Common myeloid progenitor, CD34-positive (primary cell): ENCODE measurements around the gene VGF.
"Not testable (repeated sequence)": the region's sequence is repeated elsewhere in the genome, so short reads cannot be mapped to it uniquely, and the experiment has no call there.

Experiments
- CTCF ChIA-PET: fragments of 350-600 bp; sonication (Branson Sonifier 250); formaldehyde crosslinking; loops from one replicate; lab custom pipeline; 2021; ENCODE audit warnings: antibody characterized with exemption; lab: Charles Lee
- POLR2A ChIA-PET: fragments of 350-600 bp; sonication (Branson Sonifier 250); formaldehyde crosslinking; loops from one replicate; lab custom pipeline; 2021; ENCODE audit warnings: antibody characterized with exemption; lab: Charles Lee
- DNase-seq, 3 donors: peaks; one replicate each; pipeline versions ENCODE4 v3.0.0 to v3.0.0-alpha.2; 2013
- H3K27ac ChIP-seq, 2 experiments: 1 replicate in 1 of 2; 2 replicates in 1 of 2; pipeline ENCODE4 v1.7.0; 2013; ENCODE audit warnings: inconsistent platforms in 2 of 2, low read length in 2 of 2, mild to moderate bottlenecking in 2 of 2, low read depth in 1 of 2, moderate library complexity in 1 of 2; ENCODE audit not compliant: severe bottlenecking in 2 of 2, insufficient read depth in 1 of 2, poor library complexity in 1 of 2
- H3K27me3 ChIP-seq, 5 experiments: replicated peaks in 2 of 5; 1 replicate in 3 of 5; 2 replicates in 2 of 5; pipeline versions ENCODE4 v1.6.1 to v1.7.0; 2013; ENCODE audit warnings: low read length in 4 of 5, mild to moderate bottlenecking in 2 of 5, moderate library complexity in 2 of 5, inconsistent platforms in 1 of 5; ENCODE audit not compliant: insufficient read depth in 5 of 5, control insufficient read depth in 4 of 5
- H3K36me3 ChIP-seq, 4 experiments: 1 replicate in 2 of 4; 2 replicates in 2 of 4; pipeline versions ENCODE4 v1.6.1 to v1.7.0; 2013; ENCODE audit warnings: low read length in 3 of 4, control low read depth in 1 of 4, mild to moderate bottlenecking in 1 of 4; ENCODE audit not compliant: control insufficient read depth in 4 of 4, insufficient read depth in 4 of 4
- H3K4me1 ChIP-seq, 4 experiments: 1 replicate in 3 of 4; 2 replicates in 1 of 4; pipeline versions ENCODE4 v1.6.1 to v1.7.1; 2013; ENCODE audit warnings: low read length in 3 of 4, mild to moderate bottlenecking in 3 of 4, control low read depth in 1 of 4, inconsistent platforms in 1 of 4, moderate library complexity in 1 of 4; ENCODE audit not compliant: control insufficient read depth in 4 of 4, insufficient read depth in 4 of 4; ENCODE audit errors: control extremely low read depth in 1 of 4
- H3K4me3 ChIP-seq, 7 experiments: 1 replicate in 4 of 7; 2 replicates in 3 of 7; pipeline versions ENCODE4 v1.5.1 to v1.7.0; 2013; ENCODE audit warnings: mild to moderate bottlenecking in 7 of 7, low read length in 6 of 7, moderate library complexity in 6 of 7, inconsistent platforms in 2 of 7, low read depth in 2 of 7, control low read depth in 1 of 7; ENCODE audit not compliant: insufficient read depth in 4 of 7, control insufficient read depth in 1 of 7; ENCODE audit errors: extremely low read depth in 1 of 7
- H3K9me3 ChIP-seq, 5 experiments: 1 replicate in 4 of 5; 2 replicates in 1 of 5; pipeline versions ENCODE4 v1.6.1 to v1.7.1; 2013; ENCODE audit warnings: low read length in 4 of 5, mild to moderate bottlenecking in 2 of 5, inconsistent platforms in 1 of 5, low read depth in 1 of 5, moderate library complexity in 1 of 5; ENCODE audit not compliant: control insufficient read depth in 4 of 5, insufficient read depth in 2 of 5; ENCODE audit errors: control extremely low read depth in 1 of 5
- WGBS: methylation state at CpG from one replicate; pipeline ENCODE4 v1.1.5; 2013; ENCODE audit not compliant: insufficient coverage; 5-methylcytosine and 5-hydroxymethylcytosine counted together

The VGF gene

DNA sequence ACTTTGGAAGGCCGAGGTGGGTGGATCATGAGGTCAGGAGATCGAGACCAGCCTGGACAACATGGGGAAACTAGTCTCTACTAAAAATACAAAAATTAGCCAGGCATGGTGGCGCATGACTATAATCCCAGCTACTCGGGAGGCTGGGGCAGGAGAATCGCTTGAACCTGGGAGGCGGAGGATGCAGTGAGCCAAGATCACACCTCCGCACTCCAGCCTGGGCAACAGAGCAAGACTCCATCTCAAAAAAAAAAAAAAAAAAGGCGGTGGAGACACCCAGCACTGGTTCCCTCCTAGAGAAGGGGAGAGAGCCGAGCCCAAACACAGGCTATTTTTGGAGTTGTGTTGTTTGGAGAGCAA is 43.8 kb downstream of the VGF start:
- 92% methylated on average over 2 of the region's 9 CpGs for WGBS
- POLR2A ChIA-PET, H3K27ac ChIP-seq, DNase-seq, H3K36me3 ChIP-seq, H3K9me3 ChIP-seq: not testable (repeated sequence)
- Histone ChIP-seq H3K4me1 (peaks cover 0 to 45% (median 34%) of the 10 kb centered on the region in 4 experiments), H3K4me3 (peak overlapping the region in 3 of 7 experiments; percentile 43 to 61 (median 50)), H3K27me3 (peaks cover 0 to 17% (median 10%) of the 10 kb centered on the region in 5 experiments)
- CTCF ChIA-PET, result interaction anchor here (0.7 kb wide), 1 partner anchor 413 kb away, joined by 3 read pairs; no protein-coding TSS in a partner anchor

DNA sequence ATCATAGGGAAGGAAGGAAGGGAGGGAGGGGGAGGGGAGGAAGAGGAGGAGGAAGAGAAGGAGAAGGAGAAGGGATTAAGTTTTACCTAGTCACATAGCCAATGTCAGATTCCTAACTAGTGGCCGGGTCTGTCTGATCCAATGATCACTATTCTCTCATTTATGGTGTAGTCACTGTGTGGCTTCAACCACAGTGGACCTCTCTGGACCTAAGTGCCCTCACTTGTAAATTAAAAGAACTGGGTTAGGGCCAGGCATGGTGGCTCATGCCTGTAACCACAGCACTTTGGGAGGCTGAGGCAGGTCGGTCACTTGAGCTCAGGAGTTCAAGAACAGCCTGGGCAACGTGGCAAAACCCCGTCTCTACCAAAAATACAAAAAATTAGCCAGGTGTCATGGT is 45.1 kb downstream of the VGF start:
- no peak for DNase-seq
- ChIA-PET POLR2A (no interaction called here), CTCF (interaction anchor here (0.8 to 1.5 kb wide), 2 partner anchors 16 to 19 kb away, joined by 3 to 4 read pairs; no protein-coding TSS in a partner anchor)
- Histone ChIP-seq H3K4me3 (no peak overlapping the region), H3K27me3 (peaks cover 0 to 16% (median 10%) of the 10 kb centered on the region in 5 experiments), H3K27ac (no peak overlapping the region), H3K36me3 (no peaks in the 10 kb centered on the region), H3K4me1 (peaks cover 0 to 32% (median 23%) of the 10 kb centered on the region in 4 experiments), H3K9me3 (no peaks in the 10 kb centered on the region)
- 100% methylated on average over 1 of the region's 4 CpGs for WGBS

DNA sequence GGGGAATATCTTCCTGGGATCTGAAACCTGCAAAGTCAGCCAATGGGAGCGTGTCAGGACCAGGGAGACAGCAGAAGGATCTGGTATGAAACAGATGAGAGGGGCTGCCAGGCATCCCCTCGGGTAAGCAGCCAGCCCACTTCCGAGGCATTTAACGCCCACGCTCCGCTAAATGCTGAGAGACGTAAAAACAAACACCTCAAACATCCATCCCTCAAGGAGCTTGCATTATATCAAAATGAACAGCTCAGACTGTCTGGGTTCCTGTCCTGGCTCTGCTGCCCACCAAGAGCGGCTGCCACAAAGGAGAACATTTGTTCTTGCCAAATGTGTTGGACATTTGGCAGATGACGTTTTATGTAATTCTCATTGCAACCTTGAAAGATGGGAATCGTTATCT is 45.5 kb downstream of the VGF start:
- CTCF ChIA-PET, result interaction anchor here (1.5 kb wide), 1 partner anchor 17 kb away, joined by 4 read pairs; no protein-coding TSS in a partner anchor
- Histone ChIP-seq H3K27me3 (peaks cover 0 to 16% (median 10%) of the 10 kb centered on the region in 5 experiments), H3K4me3 (no peak overlapping the region), H3K9me3 (no peaks in the 10 kb centered on the region), H3K27ac (no peak overlapping the region), H3K36me3 (no peaks in the 10 kb centered on the region), H3K4me1 (peaks cover 0 to 27% (median 19%) of the 10 kb centered on the region in 4 experiments)
- no peak for DNase-seq
- POLR2A ChIA-PET, result interaction anchor here (0.7 kb wide), 1 partner anchor 33 kb away, joined by 3 read pairs; no protein-coding TSS in a partner anchor
- 69% methylated on average over 10 of the region's 10 CpGs for WGBS

DNA sequence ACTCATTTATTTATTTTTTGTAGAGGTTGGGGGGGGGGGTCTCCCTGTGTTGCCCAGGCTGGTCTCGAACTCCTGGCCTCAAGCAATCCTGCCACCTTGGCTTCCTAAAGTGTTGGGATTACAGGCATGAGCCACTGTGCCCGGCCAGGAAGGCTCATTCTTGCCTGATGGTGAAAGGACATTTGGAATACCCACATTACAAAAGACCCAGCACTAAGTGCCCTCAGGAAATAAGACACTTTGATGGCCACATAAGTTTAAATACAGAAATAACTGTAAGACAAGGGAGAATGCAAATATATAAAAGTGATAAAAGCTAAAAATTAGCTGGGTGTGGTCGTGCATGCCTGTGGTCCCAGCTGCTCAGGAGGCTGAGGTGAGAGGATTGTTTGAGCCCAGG is 46.5 kb downstream of the VGF start:
- H3K9me3 ChIP-seq, result no peaks in the 10 kb centered on the region
- H3K4me1 ChIP-seq, result peaks cover 0 to 17% (median 10%) of the 10 kb centered on the region in 4 experiments
- no peak overlapping the region for H3K27ac ChIP-seq
- POLR2A ChIA-PET, result interaction anchor here (0.7 kb wide), 1 partner anchor 34 kb away, joined by 3 read pairs; no protein-coding TSS in a partner anchor
- DNase-seq, result no peak
- CTCF ChIA-PET, result no interaction called here
- 100% methylated on average over 2 of the region's 3 CpGs for WGBS
- H3K4me3 ChIP-seq, result no peak overlapping the region
- H3K36me3 ChIP-seq, result no peaks in the 10 kb centered on the region
- H3K27me3 ChIP-seq, result peaks cover 0 to 16% (median 10%) of the 10 kb centered on the region in 5 experiments

DNA sequence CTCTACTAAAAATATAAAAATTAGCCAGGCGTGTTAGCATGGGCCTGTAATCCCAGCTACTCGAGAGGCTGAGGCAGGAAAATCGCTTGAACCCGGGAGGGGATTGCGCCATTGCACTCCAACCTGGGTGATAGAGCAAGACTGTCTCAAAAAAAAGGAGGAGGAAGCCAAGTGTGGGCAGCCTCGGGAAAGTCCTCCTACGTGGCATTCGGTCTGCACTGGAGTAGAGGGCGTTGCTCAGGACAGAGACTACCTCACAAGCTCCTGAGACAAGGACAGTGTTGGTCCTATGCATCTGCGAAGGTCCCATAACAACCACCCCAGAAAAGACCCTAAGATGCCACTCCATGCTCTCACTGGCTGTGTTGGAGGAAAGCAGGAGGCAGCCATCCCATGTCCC is 48.5 kb downstream of the VGF start:
- Histone ChIP-seq H3K4me3 (no peak overlapping the region), H3K4me1 (peaks cover 0 to 3% (median 2%) of the 10 kb centered on the region in 4 experiments), H3K36me3 (no peaks in the 10 kb centered on the region), H3K27ac (no peak overlapping the region), H3K27me3 (peaks cover 0 to 5% (median 3%) of the 10 kb centered on the region in 5 experiments), H3K9me3 (no peaks in the 10 kb centered on the region)
- WGBS, result 88% methylated on average over 10 of the region's 10 CpGs
- ChIA-PET POLR2A (no interaction called here), CTCF (interaction anchor here (1.0 to 1.9 kb wide), 2 partner anchors 8 to 9 kb away, joined by 3 to 8 read pairs; partner anchors contain the start of gene SERPINE1)
- DNase-seq, result no peak

DNA sequence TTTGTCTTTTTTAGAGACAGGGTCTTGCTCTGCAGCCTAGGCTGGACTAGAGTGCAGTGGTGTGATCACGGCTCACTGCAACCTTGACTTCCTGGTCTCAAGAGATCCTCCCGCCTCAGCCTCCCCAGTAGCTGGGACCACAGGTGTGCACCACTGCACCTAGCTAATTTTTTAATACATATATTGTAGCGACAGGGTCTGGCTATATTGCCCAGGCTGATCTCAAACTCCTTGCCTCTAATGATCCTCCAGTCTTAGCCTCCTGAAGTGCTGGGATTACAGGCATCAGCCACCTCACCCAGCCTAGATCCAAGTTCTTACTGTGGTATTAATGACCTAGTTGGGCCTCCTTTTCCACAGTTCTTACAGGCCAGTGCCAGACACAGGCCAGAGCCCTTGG is 50.2 kb downstream of the VGF start:
- H3K36me3 ChIP-seq, result no peaks in the 10 kb centered on the region
- H3K27ac ChIP-seq, result no peak overlapping the region
- 97% methylated on average over 3 of the region's 3 CpGs for WGBS
- H3K9me3 ChIP-seq, result no peaks in the 10 kb centered on the region
- ChIA-PET CTCF (no interaction called here), POLR2A (no interaction called here)
- H3K4me1 ChIP-seq, result no peaks in the 10 kb centered on the region
- peaks cover 0 to 1% (median 0%) of the 10 kb centered on the region in 5 experiments for H3K27me3 ChIP-seq
- H3K4me3 ChIP-seq, result no peak overlapping the region
- DNase-seq, result no peak

DNA sequence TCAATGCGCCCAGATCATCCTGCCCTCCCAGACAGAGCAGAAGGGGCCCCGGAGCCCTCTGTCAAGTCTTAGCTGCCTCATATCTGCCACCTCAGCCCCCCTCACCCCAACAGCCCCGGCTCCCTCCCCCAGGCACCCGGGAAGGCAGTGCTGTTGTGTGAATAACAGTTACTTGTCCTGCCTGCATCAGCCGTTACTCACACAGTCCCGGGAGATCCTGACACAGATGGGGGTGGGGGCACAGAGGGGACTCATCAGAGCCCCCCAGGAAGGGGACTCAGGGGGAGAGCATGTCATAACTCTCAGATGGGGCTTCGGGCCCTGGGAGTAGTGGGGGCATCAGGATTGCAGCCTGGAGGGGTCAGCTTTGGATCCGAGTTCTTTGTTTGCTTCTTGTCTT is 50.9 kb downstream of the VGF start:
- H3K27ac ChIP-seq, result no peak overlapping the region
- no peaks in the 10 kb centered on the region for H3K36me3 ChIP-seq
- no peak overlapping the region for H3K4me3 ChIP-seq
- ChIA-PET POLR2A (no interaction called here), CTCF (no interaction called here)
- no peaks in the 10 kb centered on the region for H3K9me3 ChIP-seq
- no peaks in the 10 kb centered on the region for H3K4me1 ChIP-seq
- DNase-seq, result no peak
- 79% methylated on average over 4 of the region's 8 CpGs for WGBS
- H3K27me3 ChIP-seq, result peaks cover 0 to 1% (median 0%) of the 10 kb centered on the region in 5 experiments
